ENCODE results near the gene UBASH3A.
A peak's percentile ranks its signal among the peaks of the same experiment; 100 is the strongest.
"Not testable (repeated sequence)": the region's sequence is repeated elsewhere in the genome, so short reads cannot be mapped to it uniquely, and the experiment has no call there.

UBASH3A gene

GRCh38 chr21:42392731-42393442 lies 10.8 kb upstream of the UBASH3A start:
- no peak for DNase-seq

- no peak for DNase-seq
Observed at GRCh38 chr21:42393443-42393950, 10.2 kb upstream of the UBASH3A start.

GRCh38 chr21:42395302-42395701 lies 8.4 kb upstream of the UBASH3A start:
- no peak for DNase-seq

GRCh38 chr21:42395905-42396651 lies 7.6 kb upstream of the UBASH3A start, which contains the start of gene TMPRSS3:
TSS of gene TMPRSS3 (minus strand) at chr21:42396052. CDS start at chr21:42395417, 635 bp downstream.
- DNase-seq, result no peak

GRCh38 chr21:42396799-42397745 lies 6.6 kb upstream of the UBASH3A start:
- no peak for DNase-seq

- DNase-seq, result no peak
Observed at GRCh38 chr21:42397746-42398394, 5.8 kb upstream of the UBASH3A start.

- DNase-seq, result no peak
Observed at GRCh38 chr21:42398436-42399028, 5.2 kb upstream of the UBASH3A start.

- DNase-seq, result no peak
Observed at GRCh38 chr21:42400525-42400924, 3.2 kb upstream of the UBASH3A start.

- DNase-seq, result no peak
Observed at GRCh38 chr21:42401154-42401553, 2.5 kb upstream of the UBASH3A start.

GRCh38 chr21:42401820-42402251 lies 1.9 kb upstream of the UBASH3A start:
- no peak for DNase-seq

GRCh38 chr21:42404539-42404938 lies 837 bp downstream of the UBASH3A start:
- no peak for DNase-seq

GRCh38 chr21:42405064-42406013 lies 1.6 kb downstream of the UBASH3A start:
- DNase-seq, result no peak

- peak; percentile 65 for DNase-seq
Observed at GRCh38 chr21:42406201-42406621, 2.5 kb downstream of the UBASH3A start.

GRCh38 chr21:42406866-42407265 lies 3.2 kb downstream of the UBASH3A start:
- no peak for DNase-seq

GRCh38 chr21:42407476-42407875 lies 3.8 kb downstream of the UBASH3A start:
- DNase-seq, result no peak

- DNase-seq, result not testable (repeated sequence)
Observed at GRCh38 chr21:42408718-42409117, 5.0 kb downstream of the UBASH3A start.

- no peak for DNase-seq
Observed at GRCh38 chr21:42409366-42409765, 5.7 kb downstream of the UBASH3A start.

GRCh38 chr21:42411197-42411869 lies 7.6 kb downstream of the UBASH3A start:
- no peak for DNase-seq

GRCh38 chr21:42411891-42412635 lies 8.4 kb downstream of the UBASH3A start:
- no peak for DNase-seq

Measured in central memory CD4-positive, alpha-beta T cell (primary cell).